GM11168 (cell line): ENCODE data around the gene TTC4.
"Not testable (repeated sequence)": the region's sequence is repeated elsewhere in the genome, so short reads cannot be mapped to it uniquely, and the experiment has no call there.

Experiments used
- in situ Hi-C: fragments of 300-500 bp; cut with MboI; formaldehyde crosslinking; loops from one replicate; pipeline ENCODE4 v1.12.0; 2022; ENCODE audit warnings: low sequenced_read_pairs; ENCODE audit not compliant: unreplicated experiment

The TTC4 gene

DNA sequence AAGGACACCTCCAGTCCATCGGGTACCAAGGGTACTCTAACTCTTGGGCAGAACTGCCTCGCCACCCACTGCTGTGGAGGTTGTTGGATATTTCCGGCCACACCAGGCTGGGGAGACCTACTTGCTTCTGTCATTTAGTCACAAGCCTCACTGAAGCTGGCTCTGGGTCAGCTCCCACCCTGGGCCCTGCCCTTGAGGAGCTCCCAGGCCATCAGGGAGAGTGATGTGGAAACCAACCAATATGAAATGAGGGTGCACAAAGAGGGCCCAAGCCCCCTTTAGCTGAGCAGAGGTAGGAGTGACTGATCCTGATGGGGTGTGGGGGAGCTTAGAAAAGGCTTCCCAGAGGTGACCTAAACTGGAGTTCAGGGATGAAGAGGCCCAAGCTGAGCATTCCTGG lies 29.0 kb downstream of the TTC4 start:
- in situ Hi-C loops: no loop called here

DNA sequence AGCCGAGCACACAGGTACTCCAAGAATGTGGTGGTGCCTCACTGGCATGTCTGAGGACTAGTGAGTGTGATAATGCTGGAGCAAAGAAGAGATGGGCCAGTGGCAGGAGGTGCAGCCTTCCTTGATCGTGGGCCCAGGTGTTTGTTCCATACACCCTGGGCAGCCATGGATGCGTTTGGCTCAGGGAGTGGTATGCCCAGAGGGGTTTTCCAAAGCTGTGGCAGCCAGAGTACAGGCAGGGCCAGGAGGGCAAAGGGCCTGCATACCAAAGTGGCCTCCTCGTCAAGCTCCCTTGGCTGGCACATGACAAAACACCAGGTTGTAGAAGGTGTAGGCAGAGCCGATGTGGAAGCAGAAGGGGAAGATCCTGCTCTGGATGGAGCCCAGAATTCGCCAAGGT lies 29.6 kb downstream of the TTC4 start:
- in situ Hi-C loops: no loop called here

DNA sequence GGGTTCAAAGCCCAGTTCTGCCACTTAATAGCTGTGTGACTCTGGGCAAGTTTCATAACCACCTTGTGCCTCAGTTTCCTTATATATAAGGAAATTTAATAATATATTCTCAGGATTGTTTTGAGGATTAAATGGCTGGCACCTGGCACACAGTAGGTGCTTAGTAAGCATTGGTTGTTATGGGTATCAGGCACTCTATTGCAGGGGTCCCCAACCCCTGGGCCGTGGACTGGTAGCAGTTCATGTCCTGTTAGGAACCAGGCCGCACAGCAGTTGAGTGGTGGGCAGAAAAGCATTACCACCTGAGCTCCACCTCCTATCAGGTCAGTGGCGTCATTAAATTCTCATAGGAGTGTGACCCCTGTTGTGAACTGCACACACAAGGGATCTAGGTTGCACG lies 30.2 kb downstream of the TTC4 start:
- in situ Hi-C loops: no loop called here

DNA sequence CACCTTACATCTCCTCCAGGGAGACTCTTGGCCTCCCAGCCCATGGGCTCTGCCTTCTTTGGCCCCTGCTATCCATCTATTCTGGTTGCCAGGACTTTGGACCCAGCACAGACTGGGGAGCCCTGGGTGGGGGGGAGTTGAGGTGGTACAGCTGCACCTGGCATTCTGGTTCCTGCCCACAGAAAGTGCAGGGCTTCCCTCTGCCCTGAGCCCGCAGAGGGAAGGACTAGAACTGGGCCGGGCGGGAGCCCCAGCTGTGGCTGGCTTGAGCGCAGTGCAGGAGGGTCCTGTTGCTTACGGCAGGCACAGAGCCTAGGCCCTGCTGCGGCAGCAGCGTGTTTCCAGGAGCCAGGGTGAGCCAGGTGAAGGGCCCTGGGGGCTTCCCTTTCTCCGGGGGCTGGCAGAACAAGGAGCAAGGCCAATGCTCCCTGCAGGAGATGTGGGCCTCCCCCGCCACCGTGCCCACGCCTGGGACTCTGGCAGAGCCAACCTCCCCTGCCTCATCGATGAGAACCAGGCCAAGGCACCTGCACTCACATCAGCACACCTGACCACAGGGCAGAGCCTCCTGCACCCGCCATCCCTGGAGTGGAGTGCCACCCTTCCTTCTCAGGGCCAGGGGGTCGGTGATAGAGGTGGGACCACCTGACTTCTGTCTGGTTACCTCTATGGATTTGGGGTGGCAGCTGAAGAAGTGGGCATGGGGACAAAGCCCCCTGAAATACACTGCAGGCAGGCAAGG lies 32.6 kb downstream of the TTC4 start:
- in situ Hi-C loops: no loop called here

DNA sequence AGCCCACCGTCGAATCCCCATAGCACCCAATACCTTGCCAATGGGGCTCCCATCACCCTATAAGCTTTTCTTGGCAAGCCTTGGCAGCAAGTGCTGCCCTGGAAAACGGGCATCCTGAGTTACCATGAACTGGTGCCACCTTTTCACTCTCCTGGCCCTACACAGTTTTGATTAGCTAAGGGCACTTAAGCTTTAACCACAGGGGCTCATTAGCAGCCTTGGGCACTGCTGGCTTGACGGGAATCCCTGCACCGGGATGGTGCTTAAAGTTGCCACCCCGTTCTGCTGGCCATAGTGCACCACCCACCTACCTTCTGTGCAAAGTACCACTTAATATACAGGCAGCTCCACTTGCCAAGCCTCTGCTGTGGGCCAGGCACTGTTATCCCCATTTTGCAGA lies 34.9 kb downstream of the TTC4 start:
- in situ Hi-C loops: no loop called here

DNA sequence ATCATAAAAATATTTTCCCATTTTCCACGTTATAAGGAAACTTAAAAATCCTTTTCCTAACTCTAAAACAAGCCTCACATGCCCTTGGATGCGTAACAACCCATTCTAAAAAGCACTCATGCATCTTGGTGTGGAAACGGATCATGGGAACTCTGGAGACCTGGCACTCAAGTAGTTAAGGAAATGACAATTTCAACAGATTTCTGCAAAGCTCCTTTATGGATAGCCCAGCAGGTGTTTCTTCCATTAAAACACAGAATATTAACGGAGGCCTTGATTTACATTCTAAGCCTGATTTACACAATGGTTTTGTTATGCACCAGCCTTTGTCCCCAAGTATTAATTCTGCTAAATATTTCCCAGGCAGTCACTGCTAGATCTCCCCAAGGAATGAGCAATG lies 35.8 kb downstream of the TTC4 start:
- in situ Hi-C loops: no loop called here

DNA sequence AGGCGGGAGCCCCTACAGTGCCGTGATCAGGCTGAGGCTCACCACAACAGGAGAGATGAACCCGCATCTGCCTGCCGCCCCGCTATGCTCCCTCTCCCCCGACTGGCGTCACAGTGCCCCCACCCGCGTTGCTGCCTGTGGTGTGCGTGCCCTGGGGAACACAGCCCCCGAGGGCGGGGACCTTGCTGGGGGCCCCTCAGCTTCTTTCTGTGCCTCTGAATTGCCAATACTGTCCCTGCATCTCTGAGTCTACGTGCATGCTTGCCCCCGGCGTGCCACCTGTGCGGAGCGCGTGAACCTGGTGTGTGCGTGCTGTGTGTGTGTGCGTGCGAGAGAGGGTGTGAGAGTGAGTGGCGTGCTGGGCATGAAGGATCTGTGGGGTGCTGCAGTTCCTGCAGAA lies 38.4 kb downstream of the TTC4 start:
- in situ Hi-C loops: no loop called here

DNA sequence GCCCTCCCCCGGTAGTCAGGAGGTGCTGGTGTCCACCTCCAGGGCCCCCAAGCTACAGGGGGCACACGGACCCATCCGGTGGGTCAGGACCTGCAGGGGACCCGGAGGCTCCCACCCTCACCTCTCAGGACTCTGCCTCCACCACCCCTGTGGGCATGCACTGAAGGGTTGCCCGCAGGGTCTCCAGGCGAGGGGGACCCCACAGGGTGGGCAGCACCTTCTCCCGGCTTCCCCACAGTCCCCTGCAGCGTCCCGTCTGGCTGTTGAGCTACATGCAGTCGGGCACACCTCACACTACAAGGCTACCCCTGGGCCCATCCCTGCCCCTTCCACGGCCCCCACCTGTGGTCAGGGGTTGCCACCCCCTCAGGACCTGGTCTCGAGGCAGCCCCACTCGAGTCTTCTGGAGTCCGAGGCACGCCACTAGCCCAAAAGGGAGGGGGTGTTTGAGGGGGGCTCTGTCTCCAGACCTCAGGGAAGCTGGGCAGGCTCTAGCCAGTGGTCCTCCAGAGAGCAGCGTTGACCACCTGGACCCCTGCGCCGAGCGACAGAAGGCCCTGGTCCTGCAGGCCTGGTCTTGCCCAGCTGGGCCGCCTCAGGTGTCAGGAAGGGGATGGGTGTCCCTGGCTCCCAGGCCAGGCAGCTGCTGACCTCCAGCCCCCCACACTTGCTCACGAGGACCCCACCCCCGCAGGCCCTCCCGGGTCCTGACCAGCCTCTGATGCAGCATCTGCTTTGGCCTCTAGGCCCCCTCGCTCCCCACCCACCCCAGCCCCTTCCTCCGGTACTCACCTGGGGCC lies 39.0 kb downstream of the TTC4 start:
- in situ Hi-C loops: no loop called here

DNA sequence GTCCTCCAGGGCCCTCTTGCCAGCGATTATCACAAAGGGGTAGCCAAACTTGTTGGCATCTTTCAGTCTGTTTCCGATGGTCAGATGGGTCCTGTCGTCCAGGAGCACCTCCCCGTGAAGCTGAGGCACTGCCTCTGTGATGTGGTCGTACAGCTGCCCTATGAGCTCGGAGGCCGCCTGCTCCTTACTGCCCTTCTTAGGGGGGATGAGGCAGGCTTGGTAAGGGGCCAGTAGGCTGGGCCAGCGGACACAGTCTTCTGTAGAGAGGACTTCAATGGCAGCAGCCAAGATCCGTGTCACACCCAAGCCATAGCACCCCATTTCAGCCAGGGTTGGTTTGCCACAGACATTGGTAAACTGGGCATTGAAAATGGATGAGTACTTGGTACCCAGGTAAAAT lies 42.2 kb downstream of the TTC4 start:
- in situ Hi-C loops: no loop called here

DNA sequence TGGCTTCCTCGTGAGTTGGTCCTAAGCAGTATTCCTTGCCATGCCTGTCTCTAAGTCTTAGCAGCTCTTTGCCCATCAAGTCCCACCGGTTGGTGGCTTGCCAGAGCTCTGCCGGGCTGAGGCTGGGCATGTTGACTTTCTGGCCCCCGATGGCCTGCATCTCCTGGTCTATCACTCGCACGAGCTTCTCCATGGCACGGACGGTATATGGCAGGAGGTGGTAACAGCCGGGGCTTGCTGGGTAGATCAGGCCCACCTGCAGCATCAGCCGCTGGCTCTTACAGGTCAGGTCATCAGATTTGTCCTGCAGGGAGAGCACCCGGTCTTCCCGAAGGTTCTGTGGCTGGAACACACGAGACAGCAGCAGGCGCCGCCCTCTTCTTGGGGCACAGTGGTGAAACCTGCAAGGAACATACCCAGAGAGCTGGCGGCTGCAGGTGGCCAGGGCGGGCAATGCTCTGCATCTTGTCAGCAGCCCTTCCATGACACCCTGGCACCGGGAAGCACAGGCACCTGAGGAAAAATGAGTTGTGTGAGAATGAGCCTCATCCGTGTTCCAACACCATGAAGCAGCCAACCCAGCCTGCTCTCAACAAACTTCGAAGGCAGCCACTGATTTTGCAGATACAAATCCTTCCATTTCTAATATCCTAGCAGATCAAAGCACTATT lies 43.2 kb downstream of the TTC4 start:
- in situ Hi-C loops: no loop called here

DNA sequence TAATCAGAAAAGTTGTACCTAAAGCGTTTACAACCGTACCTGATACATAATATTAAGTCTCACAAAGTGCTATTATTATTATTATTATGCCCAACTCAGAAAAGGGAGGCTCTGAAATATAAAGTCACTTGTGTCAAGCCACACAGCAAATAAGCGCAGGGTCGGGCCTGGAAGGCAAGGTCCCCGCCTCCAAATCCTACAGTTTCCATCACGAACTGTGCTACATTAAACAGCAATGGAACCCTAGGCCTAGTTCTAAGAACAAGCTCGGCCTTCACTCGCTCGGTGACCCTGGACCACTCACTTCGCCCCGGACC lies 48.1 kb downstream of the TTC4 start:
- in situ Hi-C loops: no loop called here

DNA sequence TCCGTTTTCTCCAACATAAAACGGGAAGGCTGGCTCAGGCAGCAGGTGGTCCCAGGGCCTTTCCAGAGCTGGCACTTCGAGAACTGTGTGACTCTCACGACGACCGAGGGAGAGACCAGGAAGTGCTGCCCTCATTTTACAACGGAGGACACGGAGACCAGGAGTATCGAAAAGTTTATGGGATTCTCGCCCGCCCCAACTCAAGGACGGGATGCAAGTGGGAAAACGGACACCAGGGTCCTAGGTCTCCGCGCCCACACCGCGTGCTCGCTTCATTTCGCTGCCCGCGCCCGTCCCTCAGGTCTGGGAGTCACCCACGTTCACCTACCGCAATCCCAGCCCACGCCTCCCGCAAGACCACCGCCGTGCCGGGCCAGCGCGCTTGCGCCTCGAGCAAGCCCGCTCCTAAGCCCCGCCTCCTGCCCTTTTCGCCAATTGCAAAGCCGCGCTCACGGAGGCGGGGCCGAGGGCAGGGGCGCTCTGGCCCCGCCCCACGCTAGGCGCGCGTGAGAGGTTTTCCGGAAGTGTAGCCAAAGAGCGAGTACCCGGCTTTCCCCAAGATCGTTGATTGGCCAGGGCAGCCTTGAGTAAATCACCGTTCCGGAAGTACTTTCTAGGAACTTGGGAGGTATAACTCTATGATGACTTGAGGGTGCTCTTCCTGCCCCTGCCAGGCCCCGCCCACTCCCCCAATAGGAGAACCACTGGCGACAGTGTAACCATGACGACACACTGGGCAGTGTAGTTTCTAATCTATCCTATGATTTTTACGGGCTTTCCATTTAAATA lies 48.7 kb downstream of the TTC4 start, which contains the start of gene PARS2:
PARS2 (minus strand) TSS at position 391 of the 789 bp plus-strand sequence. CDS start 5,362 bp downstream, outside the sequence.
- in situ Hi-C loops: no loop called here

DNA sequence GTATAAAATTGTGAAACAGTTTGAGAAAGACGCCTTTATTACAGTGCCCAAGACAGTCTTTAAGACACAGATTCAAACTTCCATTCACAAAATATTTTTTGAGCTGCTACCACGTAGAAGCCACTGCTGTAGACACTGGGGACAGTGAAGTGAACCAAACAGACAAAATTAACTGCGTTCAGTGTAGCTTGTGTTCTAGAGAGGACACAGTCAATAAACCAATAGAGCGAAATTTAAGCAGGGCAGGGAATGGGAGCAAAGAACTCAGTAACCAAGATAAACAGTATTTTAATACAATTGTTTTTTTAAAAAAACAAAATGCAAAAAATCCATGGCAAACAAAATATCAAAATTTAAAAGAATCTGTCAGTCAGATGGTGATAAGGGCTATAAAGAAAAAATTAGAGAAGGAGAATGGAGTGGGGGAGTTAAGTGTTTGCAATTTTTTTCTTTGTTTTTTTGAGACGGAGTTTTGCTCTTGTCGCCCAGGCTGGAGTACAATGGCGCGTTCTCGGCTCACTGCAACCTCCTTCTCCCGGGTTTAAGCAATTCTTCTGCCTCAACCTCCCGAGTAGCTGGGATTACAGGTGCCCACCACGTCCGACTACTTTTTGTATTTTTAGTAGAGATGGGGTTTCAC lies 49.4 kb downstream of the TTC4 start:
- in situ Hi-C loops: no loop called here

DNA sequence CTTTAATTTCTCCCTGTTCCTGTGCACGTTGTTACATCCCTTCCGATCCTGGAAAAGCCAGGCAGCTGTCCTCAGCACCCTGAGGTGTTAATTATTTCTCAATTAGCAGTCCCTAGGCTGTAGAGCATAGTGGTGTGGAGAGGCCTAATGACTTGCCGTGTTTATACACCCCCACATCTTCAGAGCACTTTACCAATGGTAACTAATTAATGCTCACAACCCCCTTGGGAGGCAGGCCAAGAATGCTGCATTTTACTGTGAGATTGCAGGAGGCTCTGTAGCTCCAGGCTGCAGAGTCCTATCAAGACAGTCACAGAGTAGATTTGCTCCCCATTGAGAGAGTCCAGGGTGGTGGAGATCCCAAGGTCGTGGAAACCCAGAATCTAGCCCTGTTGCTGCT lies 51.1 kb downstream of the TTC4 start:
- in situ Hi-C loops: no loop called here

DNA sequence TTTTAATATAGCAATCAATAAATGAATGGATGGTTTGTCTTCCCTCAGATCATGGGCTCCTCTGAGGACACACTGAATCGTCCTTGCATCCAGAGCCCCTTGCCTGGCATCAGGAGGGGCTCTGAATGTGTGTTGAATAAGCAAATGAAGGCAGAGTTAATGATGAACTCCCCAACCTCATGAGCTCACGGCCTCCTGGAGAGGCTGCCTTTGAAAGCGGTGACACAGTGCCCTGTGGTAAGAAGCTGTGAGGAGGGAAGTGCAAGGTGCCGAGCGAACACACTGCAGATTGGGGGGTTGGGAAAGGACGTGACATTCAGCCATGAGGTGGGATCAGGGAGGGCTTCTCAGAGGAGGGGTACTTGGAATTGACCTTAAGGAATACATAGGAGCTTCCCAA lies 51.9 kb downstream of the TTC4 start:
- in situ Hi-C loops: no loop called here

DNA sequence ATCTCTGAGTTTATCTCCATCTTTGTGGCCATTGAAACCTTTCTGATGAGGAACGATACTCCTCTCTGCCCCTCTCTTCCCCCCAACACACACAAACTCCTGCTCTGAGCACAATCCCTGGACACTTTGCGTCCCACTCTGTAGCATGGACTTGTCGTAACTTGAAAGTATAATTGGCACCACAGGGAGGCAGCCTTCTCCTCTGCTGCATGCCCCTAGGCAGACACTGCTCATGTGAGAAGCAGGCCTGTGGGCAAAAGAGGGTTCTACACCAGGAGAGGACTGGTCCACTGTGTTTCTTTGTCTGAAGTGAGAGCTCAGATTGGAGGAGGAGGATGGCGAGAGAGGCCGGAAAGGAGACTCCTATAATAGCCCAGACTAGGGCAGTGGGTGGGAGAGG lies 52.4 kb downstream of the TTC4 start:
- in situ Hi-C loops: no loop called here

DNA sequence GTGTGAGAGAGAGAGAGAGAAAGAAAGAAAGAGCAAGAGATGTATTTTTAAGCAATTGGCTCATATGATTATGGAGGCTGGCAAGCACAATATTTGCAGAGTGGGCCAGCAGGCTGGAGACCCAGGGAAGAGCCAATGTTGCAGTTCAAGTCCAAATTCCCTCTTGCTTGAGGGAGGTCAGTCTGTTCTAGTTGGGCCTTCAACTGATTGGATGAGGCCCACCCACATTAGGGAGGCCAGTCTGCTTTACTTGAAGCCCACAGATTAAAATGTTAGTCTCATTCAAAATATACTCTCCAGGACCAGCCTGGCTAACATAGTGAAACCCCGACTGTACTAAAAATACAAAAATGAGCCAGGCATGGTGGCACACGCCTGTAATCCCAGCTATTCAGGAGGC lies 57.3 kb downstream of the TTC4 start:
- in situ Hi-C loops: no loop called here

DNA sequence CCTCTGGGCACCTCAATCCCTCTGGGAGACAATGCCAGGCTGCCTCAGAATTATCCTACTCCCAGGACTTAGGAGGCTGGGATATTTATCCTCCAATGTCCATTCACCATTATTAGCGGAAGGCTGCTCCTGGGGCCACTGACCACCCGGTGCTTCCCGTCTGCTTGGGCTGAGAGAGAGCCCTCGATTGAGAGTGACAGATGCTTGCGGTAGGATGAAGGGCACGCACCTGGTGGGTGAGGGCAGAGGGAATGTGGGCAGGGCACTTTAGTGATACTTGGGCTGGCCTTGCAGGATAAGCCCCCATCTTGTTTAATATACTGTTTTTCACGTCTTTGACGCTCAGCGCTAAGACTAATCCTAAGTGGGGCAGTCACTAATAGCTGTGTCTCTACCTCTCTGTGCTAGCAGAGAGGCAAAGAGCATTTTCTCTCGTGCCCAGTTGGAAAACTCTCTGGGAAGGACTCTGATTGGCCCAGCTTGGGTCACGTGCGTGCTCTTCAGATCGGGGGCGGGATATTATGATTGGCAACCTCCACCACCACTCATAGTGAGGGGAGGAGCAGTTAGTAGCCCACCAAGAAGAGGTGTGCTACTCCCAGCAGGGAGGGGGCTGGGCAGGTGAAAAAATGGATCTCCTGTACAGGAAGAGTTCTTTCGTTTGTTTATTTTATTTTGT lies 59.3 kb downstream of the TTC4 start:
- in situ Hi-C loops: no loop called here

DNA sequence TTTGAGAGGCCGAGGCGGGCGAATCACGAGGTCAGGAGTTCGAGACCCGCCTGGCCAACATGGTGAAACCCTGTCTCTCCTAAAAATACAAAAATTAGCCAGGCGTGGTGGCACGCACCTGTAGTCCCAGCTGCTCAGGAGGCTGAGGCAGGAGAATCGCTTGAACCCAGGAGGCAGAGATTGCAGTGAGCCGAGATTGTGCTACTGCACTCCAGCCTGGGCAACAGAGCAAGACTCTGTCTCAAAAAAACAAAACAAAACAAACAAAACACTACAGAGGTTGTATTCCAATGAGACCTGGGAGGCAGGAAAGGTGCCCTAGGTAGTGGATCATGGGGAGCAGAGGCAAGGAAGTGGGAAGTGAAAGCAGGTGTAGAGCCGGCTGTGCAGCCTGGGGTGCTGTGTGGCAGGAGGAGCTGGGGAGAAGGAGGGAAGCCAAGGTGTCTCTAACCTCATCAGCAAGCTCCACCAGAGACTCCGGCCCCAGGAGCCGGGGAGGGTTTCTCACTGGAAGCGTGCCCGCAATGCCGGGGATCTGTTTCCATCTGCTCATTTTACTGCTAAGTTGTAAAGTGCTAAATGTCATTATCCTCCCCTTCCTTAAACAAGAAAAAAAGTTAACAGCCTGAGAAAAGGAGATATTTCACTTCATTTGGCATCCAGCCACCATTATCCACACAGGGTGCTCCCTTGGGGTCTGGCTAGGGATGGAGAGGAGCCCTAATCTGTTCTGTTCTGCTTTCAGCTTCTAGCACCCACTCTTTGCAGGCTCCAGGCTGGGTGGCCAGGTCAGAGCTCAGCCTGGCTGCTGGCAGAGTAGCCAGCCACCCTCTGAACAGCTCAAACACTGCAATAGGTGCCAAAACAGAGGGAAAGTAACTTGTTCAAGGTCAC lies 60.4 kb downstream of the TTC4 start:
- in situ Hi-C loops: not testable (repeated sequence)
